GM23248 (cell line): ENCODE data around the gene BARHL2.

Experiments
- EZH2 ChIP-seq: fragments of 200-600 bp; sonication (generic); IDR thresholded peaks from 2 replicates; pipeline ENCODE4 v1.6.1; 2018; ENCODE audit warnings: antibody characterized with exemption, mild to moderate bottlenecking; ENCODE audit not compliant: insufficient read depth, poor library complexity, severe bottlenecking
- EZH2phosphoT487 ChIP-seq: fragments of 200-600 bp; sonication (generic); IDR thresholded peaks from 2 replicates; pipeline ENCODE4 v1.6.1; 2018; ENCODE audit warnings: antibody characterized with exemption, moderate library complexity, mild to moderate bottlenecking, low read depth; ENCODE audit not compliant: insufficient read depth

DNA sequence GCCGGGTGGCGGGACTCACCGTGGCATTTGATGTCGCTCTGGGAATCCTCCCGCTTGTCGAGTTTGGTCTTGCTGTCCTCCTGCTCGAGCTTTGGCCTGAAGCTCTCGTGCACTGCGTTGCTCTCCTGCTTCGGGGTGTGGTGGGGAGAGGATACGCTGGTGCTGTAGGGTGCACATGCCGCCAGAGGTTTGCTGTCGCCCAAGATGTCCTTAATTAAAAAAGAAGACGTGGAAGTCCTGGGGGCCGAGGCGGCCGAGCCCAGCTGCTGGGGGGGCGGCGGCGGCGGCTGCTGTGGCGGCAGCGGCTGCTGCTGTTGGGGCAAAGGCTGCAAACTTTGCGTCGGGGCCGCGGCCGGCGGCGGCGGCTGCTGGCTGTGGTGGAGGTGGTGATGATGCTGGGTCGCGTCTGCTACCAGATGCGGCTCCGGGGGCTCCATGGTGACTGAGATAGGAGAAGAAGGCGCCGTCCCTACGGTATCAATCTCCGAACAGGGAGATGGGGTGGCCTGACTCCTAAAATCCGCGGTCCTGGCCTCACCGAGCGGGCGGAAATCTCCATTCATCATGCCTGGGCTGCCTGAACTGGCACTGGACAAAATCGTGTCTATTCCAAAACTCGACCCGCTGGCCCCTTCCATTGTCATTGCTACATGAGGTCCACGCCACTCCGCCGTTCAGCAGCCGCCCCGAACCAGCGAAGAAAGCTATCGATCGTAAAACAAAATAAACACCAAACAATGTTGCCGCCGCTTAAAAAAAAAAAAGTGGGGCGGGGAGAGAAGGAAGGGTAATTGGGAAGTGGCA, at the start of gene BARHL2:
- TF ChIP-seq EZH2phosphoT487, result peak; percentile 65; the same call in 1 of the 2 replicates
- TF ChIP-seq EZH2, result peak; percentile 94
